BE2C (cell line): ENCODE measurements around the gene COL27A1.
"Not testable (repeated sequence)": the region's sequence is repeated elsewhere in the genome, so short reads cannot be mapped to it uniquely, and the experiment has no call there.

Experiments used
- DNase-seq: peaks from one replicate; pipeline ENCODE4 v3.0.0-alpha.2; 2020
- H3K27me3 ChIP-seq: fragments of 250-450 bp; sonication (Bioruptor Pico); 2 replicates; pipeline ENCODE4 v1.5.1; 2020; ENCODE audit warnings: mild to moderate bottlenecking
- H3K36me3 ChIP-seq: fragments of 250-450 bp; sonication (Bioruptor Pico); 2 replicates; pipeline ENCODE4 v1.5.1; 2020; ENCODE audit warnings: mild to moderate bottlenecking
- H3K4me1 ChIP-seq: fragments of 250-450 bp; sonication (Bioruptor Pico); 2 replicates; pipeline ENCODE4 v1.5.1; 2020
- H3K4me3 ChIP-seq: 2 replicates; pipeline ENCODE4 v1.5.1; 2011; ENCODE audit warnings: low read depth, low read length
- H3K9me3 ChIP-seq: fragments of 250-450 bp; sonication (Bioruptor Pico); 2 replicates; pipeline ENCODE4 v1.5.1; 2020
- CTCF ChIP-seq: IDR thresholded peaks from 2 replicates; pipeline ENCODE4 v1.5.1; 2012; ENCODE audit warnings: mild to moderate bottlenecking, low read depth, low read length

Gene COL27A1

GRCh38 chr9:114126247-114127060, 28.9 kb upstream of the COL27A1 start:
- Histone ChIP-seq H3K4me1 (no peaks in the 10 kb centered on the region), H3K9me3 (no peaks in the 10 kb centered on the region), H3K4me3 (no peak overlapping the region), H3K27me3 (no peaks in the 10 kb centered on the region; the same call in none of the 2 replicates), H3K36me3 (no peaks in the 10 kb centered on the region)
- no peak for TF ChIP-seq CTCF
- DNase-seq: no peak

- not testable (repeated sequence) for DNase-seq, H3K9me3 ChIP-seq, H3K27me3 ChIP-seq, H3K4me1 ChIP-seq, H3K36me3 ChIP-seq, H3K4me3 ChIP-seq
These were observed 26.6 kb upstream of the COL27A1 start for GRCh38 chr9:114128759-114129158.

GRCh38 chr9:114130141-114130540, 25.2 kb upstream of the COL27A1 start:
- Histone ChIP-seq H3K9me3 (no peaks in the 10 kb centered on the region), H3K27me3 (no peaks in the 10 kb centered on the region; the same call in none of the 2 replicates), H3K36me3 (no peaks in the 10 kb centered on the region), H3K4me1 (no peaks in the 10 kb centered on the region), H3K4me3 (no peak overlapping the region)
- no peak for TF ChIP-seq CTCF
- no peak for DNase-seq

- no peak for TF ChIP-seq CTCF
These were observed 24.6 kb upstream of the COL27A1 start for GRCh38 chr9:114130624-114131277.

GRCh38 chr9:114131808-114132549, 23.4 kb upstream of the COL27A1 start:
- no peak overlapping the region for H3K4me3 ChIP-seq
- H3K27me3 ChIP-seq: no peaks in the 10 kb centered on the region; the same call in 1 of the 2 replicates

More at GRCh38 chr9:114130624-114131277, 24.6 kb upstream of the COL27A1 start:
- H3K36me3 ChIP-seq: no peaks in the 10 kb centered on the region
- no peaks in the 10 kb centered on the region; the same call in none of the 2 replicates for H3K27me3 ChIP-seq
- no peak for DNase-seq
- no peak overlapping the region for H3K4me3 ChIP-seq
- H3K4me1 ChIP-seq: no peaks in the 10 kb centered on the region
- no peaks in the 10 kb centered on the region for H3K9me3 ChIP-seq

More at GRCh38 chr9:114131808-114132549, 23.4 kb upstream of the COL27A1 start:
- Histone ChIP-seq H3K9me3 (no peaks in the 10 kb centered on the region), H3K4me1 (no peaks in the 10 kb centered on the region), H3K36me3 (no peaks in the 10 kb centered on the region)
- DNase-seq: no peak
- no peak for TF ChIP-seq CTCF
